WERI-Rb-1 (cell line): ENCODE data around the gene PGAM5.

ENCODE experiments used
- DNase-seq: peaks from one replicate; pipeline ENCODE4 v3.0.0-alpha.2; 2020
- H3K27ac ChIP-seq: fragments of 250-450 bp; sonication (Bioruptor Pico); 2 replicates; pipeline ENCODE4 v1.5.1; 2020; ENCODE audit warnings: mild to moderate bottlenecking, moderate library complexity
- H3K27me3 ChIP-seq: fragments of 250-450 bp; sonication (Bioruptor Pico); 2 replicates; pipeline ENCODE4 v1.5.1; 2021; ENCODE audit warnings: mild to moderate bottlenecking, low read depth, moderate library complexity; ENCODE audit not compliant: insufficient read depth, severe bottlenecking
- H3K36me3 ChIP-seq: fragments of 250-450 bp; sonication (Bioruptor Pico); 2 replicates; pipeline ENCODE4 v1.5.1; 2020; ENCODE audit warnings: mild to moderate bottlenecking, moderate library complexity
- H3K4me3 ChIP-seq: 2 replicates; pipeline ENCODE4 v1.5.1; 2011; ENCODE audit warnings: low read depth, mild to moderate bottlenecking, control low read depth, low read length
- H3K9me3 ChIP-seq: fragments of 250-450 bp; sonication (Bioruptor Pico); 2 replicates; pipeline ENCODE4 v1.5.1; 2021; ENCODE audit warnings: mild to moderate bottlenecking, moderate library complexity; ENCODE audit not compliant: severe bottlenecking
- CTCF ChIP-seq: IDR thresholded peaks from 2 replicates; pipeline ENCODE4 v1.5.1; 2011; ENCODE audit warnings: low read depth, mild to moderate bottlenecking, control low read depth, inconsistent platforms, low read length

PGAM5 gene

GRCh38 chr12:132734206-132734605 is 23.6 kb downstream of the PGAM5 start:
- no peak overlapping the region for H3K4me3 ChIP-seq
- no peak overlapping the region for H3K27ac ChIP-seq
- no peaks in the 10 kb centered on the region for H3K9me3 ChIP-seq
- DNase-seq: no peak
- H3K27me3 ChIP-seq: no peaks in the 10 kb centered on the region
- H3K36me3 ChIP-seq: peaks cover 74% of the 10 kb centered on the region
- no peak for TF ChIP-seq CTCF

GRCh38 chr12:132735496-132735895 is 24.9 kb downstream of the PGAM5 start:
- no peak overlapping the region for H3K4me3 ChIP-seq
- no peaks in the 10 kb centered on the region for H3K27me3 ChIP-seq
- H3K27ac ChIP-seq: no peak overlapping the region
- no peak for DNase-seq
- H3K36me3 ChIP-seq: peaks cover 77% of the 10 kb centered on the region
- no peak for TF ChIP-seq CTCF
- H3K9me3 ChIP-seq: no peaks in the 10 kb centered on the region

DNA sequence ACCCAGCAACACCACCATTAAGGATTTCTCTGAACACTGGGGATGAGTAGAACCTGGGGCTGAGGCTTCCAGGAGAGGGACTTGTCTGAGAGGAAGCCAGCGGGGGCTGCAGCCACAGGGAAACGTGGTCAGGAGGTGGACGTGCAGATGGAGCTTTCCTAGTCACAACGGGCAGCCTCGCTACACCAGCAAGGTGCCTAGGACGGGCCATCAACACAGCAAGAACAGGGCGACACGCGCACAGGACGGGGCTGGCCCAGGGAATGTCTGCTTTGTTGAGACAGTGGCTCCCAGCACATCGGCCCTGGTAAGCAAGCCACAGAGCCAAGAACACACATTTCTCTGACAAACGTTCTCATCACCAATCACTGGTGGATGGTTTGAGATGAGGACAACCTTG is 25.7 kb downstream of the PGAM5 start:
- Histone ChIP-seq H3K36me3 (peaks cover 74% of the 10 kb centered on the region), H3K27me3 (no peaks in the 10 kb centered on the region), H3K9me3 (no peaks in the 10 kb centered on the region), H3K27ac (no peak overlapping the region), H3K4me3 (no peak overlapping the region)
- TF ChIP-seq CTCF: no peak
- DNase-seq: no peak

GRCh38 chr12:132736913-132737312 is 26.3 kb downstream of the PGAM5 start:
- Histone ChIP-seq H3K4me3 (no peak overlapping the region), H3K27ac (no peak overlapping the region), H3K36me3 (peaks cover 76% of the 10 kb centered on the region), H3K9me3 (no peaks in the 10 kb centered on the region), H3K27me3 (no peaks in the 10 kb centered on the region)
- DNase-seq: no peak
- no peak for TF ChIP-seq CTCF

DNA sequence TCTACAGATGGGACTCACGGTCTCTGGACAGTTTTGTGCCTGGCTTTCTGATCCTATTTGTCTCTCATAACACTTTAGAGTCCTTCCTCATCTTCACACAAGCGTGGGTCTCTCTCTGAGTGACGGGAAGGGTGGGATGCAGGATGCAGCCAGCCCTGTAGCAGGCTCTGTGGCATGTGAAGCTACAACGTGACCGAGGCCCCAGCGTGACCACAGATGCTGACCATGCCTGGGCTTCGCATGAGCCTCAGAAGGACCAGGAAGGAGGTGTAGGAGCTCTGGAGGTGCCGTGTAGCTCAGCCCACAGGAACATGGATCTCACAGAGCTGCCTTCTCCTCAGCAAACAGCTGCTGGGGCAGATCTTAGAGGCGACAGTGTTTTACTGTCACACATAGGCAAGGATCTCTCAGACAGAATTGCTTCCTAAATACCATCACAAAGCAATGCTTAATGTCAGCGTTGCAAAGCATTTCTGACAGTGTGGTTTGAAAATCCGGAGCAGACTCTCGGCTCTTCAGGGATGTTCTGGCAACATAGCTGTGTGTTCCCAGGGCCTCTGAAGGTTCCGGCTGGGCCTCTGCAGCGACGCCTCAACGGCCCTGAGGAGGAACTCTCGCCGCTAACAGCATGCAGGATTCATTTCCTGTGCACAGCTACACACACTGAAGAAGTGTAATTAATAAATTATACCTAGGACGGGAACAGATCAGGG is 29.1 kb downstream of the PGAM5 start:
- Histone ChIP-seq H3K36me3 (peaks cover 87% of the 10 kb centered on the region), H3K27me3 (no peaks in the 10 kb centered on the region), H3K4me3 (no peak overlapping the region), H3K9me3 (no peaks in the 10 kb centered on the region), H3K27ac (no peak overlapping the region)
- TF ChIP-seq CTCF: no peak
- no peak for DNase-seq

DNA sequence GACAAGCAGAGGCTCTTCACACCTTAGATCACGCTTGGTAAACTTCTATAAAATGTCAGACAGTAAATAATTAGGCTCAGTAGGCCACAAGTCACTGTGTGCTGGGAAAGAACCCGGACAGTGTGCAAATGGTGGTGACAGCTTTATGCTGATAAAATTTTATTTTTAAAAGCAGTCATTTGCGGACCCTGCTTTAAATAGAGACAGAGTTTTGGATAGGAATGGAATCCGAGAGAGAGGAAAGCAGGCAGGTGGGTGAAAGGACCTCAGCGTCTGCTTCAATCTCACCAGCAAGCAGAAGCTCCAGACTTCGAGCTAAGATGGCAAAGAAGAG is 29.6 kb downstream of the PGAM5 start:
- Histone ChIP-seq H3K27ac (no peak overlapping the region), H3K27me3 (no peaks in the 10 kb centered on the region), H3K36me3 (peaks cover 87% of the 10 kb centered on the region), H3K4me3 (no peak overlapping the region), H3K9me3 (no peaks in the 10 kb centered on the region)
- no peak for TF ChIP-seq CTCF
- no peak for DNase-seq
